Gastrocnemius medialis (tissue), 4 donors: ENCODE data around the gene DRGX. TPM values are rescaled to one million over a fixed set of nuclear protein-coding genes. Genes with fewer than 3 reads are reported as not detected.

Experiments
- ATAC-seq, 2 donors: fragments of 150-250 bp; one replicate each; pipeline ENCODE4 v1.9.1; 2016
- DNase-seq, 2 donors: peaks; one replicate each; pipeline ENCODE4 v3.0.0-alpha.2; 2019
- H3K27ac ChIP-seq, 4 donors: fragments of 200-600 bp; sonication (generic); 1 replicate in 1 of 4; 2 replicates in 3 of 4; pipeline ENCODE4 v1.5.1; 2016 to 2018; ENCODE audit warnings: mild to moderate bottlenecking in 2 of 4, moderate library complexity in 1 of 4
- H3K27me3 ChIP-seq, 3 donors: fragments of 200-600 bp; sonication (generic) in 2 of 3; 1 replicate in 1 of 3; 2 replicates in 2 of 3; pipeline versions ENCODE4 v1.5.1 to v1.6.0; 2016 to 2019; ENCODE audit warnings: mild to moderate bottlenecking in 1 of 3, moderate library complexity in 1 of 3
- H3K36me3 ChIP-seq, 2 donors: fragments of 200-600 bp; sonication (generic) in 1 of 2; one replicate each; pipeline ENCODE4 v1.5.1; 2017 to 2018
- H3K4me1 ChIP-seq, 2 donors: fragments of 200-600 bp; sonication (generic) in 1 of 2; one replicate each; pipeline ENCODE4 v1.5.1; 2016 to 2017; ENCODE audit warnings: mild to moderate bottlenecking in 2 of 2
- H3K4me3 ChIP-seq, 4 donors: fragments of 200-600 bp; sonication (generic) in 3 of 4; 1 replicate in 1 of 4; 2 replicates in 3 of 4; pipeline ENCODE4 v1.5.1; 2016 to 2019; ENCODE audit warnings: mild to moderate bottlenecking in 2 of 4
- H3K9me3 ChIP-seq, 3 donors: fragments of 200-600 bp; sonication (generic) in 2 of 3; 1 replicate in 1 of 3; 2 replicates in 2 of 3; pipeline ENCODE4 v1.5.1; 2016 to 2019
- CTCF ChIP-seq, 5 experiments: fragments of 450-650 bp in 3 of 5; fragments of 200-600 bp in 2 of 5; sonication (generic) in 2 of 5; IDR thresholded peaks in 4 of 5; conservative IDR thresholded peaks in 1 of 5; 1 replicate in 4 of 5; 2 replicates in 1 of 5; pipeline ENCODE4 v1.5.1; 2016 to 2019; ENCODE audit warnings: antibody characterized with exemption in 5 of 5, mild to moderate bottlenecking in 3 of 5, moderate library complexity in 3 of 5
- POLR2A ChIP-seq, 2 donors: fragments of 450-650 bp; IDR thresholded peaks; one replicate each; pipeline ENCODE4 v1.6.1; 2017; ENCODE audit warnings: antibody characterized with exemption in 2 of 2, mild to moderate bottlenecking in 2 of 2, moderate library complexity in 2 of 2
- in situ Hi-C, 4 donors: fragments of 200-750 bp; cut with MboI; loops; one replicate each; pipeline versions ENCODE4 v1.15.0 to v1.8.0; 2017; ENCODE audit warnings: low sequenced_read_pairs in 4 of 4
- intact Hi-C: fragments of 100-400 bp; cut with DNase I; formaldehyde crosslinking; loops from one replicate; pipeline ENCODE4 v1.15.1; 2023; ENCODE audit warnings: low total_unique reads
- total RNA-seq, 4 donors: library from RNA; depleted of rRNA; stranded (reverse); fragments of >200 nt; gene quantifications; one replicate each; pipeline versions ENCODE4 v1.1.0 to v1.2.3, GENCODE V29; 2016

The DRGX gene
- total RNA-seq, 4 donors from 2014 or later: not detected

GRCh38 chr10:49379596-49380410, 16.1 kb downstream of the DRGX start:
- Histone ChIP-seq H3K4me1 (no peaks in the 10 kb centered on the region), H3K4me3 (no peak overlapping the region), H3K27me3 (peaks cover 0 to 3% (median 0%) of the 10 kb centered on the region in 3 donors), H3K27ac (no peak overlapping the region), H3K36me3 (no peaks in the 10 kb centered on the region), H3K9me3 (no peaks in the 10 kb centered on the region)
- DNase-seq (no peak), ATAC-seq (no peak)
- no peak for TF ChIP-seq CTCF (IDR thresholded peaks at IDR 0.05 in 4 of 5, conservative IDR thresholded peaks at IDR 0.05 in 1 of 5)
- no peak for TF ChIP-seq POLR2A (IDR thresholded peaks at IDR 0.05)
- in situ Hi-C loops (loop anchor here in 2 of 4 donors (25.0 kb wide), 1 partner anchor 393 kb away; no protein-coding TSS in a partner anchor), intact Hi-C loops (no loop called here)

GRCh38 chr10:49377256-49377655, 18.6 kb downstream of the DRGX start:
- DNase-seq (no peak), ATAC-seq (no peak)
- H3K4me1 ChIP-seq: no peaks in the 10 kb centered on the region
- intact Hi-C loops: no loop called here
- H3K4me3 ChIP-seq: no peak overlapping the region
- no peaks in the 10 kb centered on the region for H3K9me3 ChIP-seq
- no peak overlapping the region for H3K27ac ChIP-seq
- in situ Hi-C loops: loop anchor here in 2 of 4 donors (25.0 kb wide), 1 partner anchor 390 kb away; no protein-coding TSS in a partner anchor
- H3K36me3 ChIP-seq: no peaks in the 10 kb centered on the region
- TF ChIP-seq POLR2A (IDR thresholded peaks at IDR 0.05): no peak
- TF ChIP-seq CTCF (IDR thresholded peaks at IDR 0.05 in 4 of 5, conservative IDR thresholded peaks at IDR 0.05 in 1 of 5): no peak
- H3K27me3 ChIP-seq: no peaks in the 10 kb centered on the region

- in situ Hi-C loops: loop anchor here in 2 of 4 donors (25.0 kb wide), 1 partner anchor 388 kb away; no protein-coding TSS in a partner anchor
- H3K27ac ChIP-seq: no peak overlapping the region
Observed at GRCh38 chr10:49375611-49376010, 20.3 kb downstream of the DRGX start.

GRCh38 chr10:49374740-49375139, 21.1 kb downstream of the DRGX start:
- no peaks in the 10 kb centered on the region for H3K9me3 ChIP-seq
- ATAC-seq (no peak), DNase-seq (no peak)
- TF ChIP-seq CTCF (IDR thresholded peaks at IDR 0.05 in 4 of 5, conservative IDR thresholded peaks at IDR 0.05 in 1 of 5) (no peak), POLR2A (IDR thresholded peaks at IDR 0.05) (no peak)
- no peaks in the 10 kb centered on the region for H3K36me3 ChIP-seq
- intact Hi-C loops: no loop called here
- no peaks in the 10 kb centered on the region for H3K27me3 ChIP-seq
- H3K4me1 ChIP-seq: no peaks in the 10 kb centered on the region
- H3K4me3 ChIP-seq: no peak overlapping the region
- no peak overlapping the region for H3K27ac ChIP-seq
- in situ Hi-C loops: loop anchor here in 3 of 4 donors (25.0 kb wide), 1 partner anchor 387 kb away; no protein-coding TSS in a partner anchor

More at GRCh38 chr10:49375611-49376010, 20.3 kb downstream of the DRGX start:
- no peaks in the 10 kb centered on the region for H3K36me3 ChIP-seq
- H3K4me1 ChIP-seq: no peaks in the 10 kb centered on the region
- no peaks in the 10 kb centered on the region for H3K9me3 ChIP-seq
- no peak overlapping the region for H3K4me3 ChIP-seq
- no peak for ATAC-seq
- TF ChIP-seq CTCF (IDR thresholded peaks at IDR 0.05 in 4 of 5, conservative IDR thresholded peaks at IDR 0.05 in 1 of 5): no peak
- no peak for TF ChIP-seq POLR2A (IDR thresholded peaks at IDR 0.05)
- intact Hi-C loops: no loop called here
- no peaks in the 10 kb centered on the region for H3K27me3 ChIP-seq
- DNase-seq: no peak
